ENCODE results near the gene ARL14EPL.

DNA sequence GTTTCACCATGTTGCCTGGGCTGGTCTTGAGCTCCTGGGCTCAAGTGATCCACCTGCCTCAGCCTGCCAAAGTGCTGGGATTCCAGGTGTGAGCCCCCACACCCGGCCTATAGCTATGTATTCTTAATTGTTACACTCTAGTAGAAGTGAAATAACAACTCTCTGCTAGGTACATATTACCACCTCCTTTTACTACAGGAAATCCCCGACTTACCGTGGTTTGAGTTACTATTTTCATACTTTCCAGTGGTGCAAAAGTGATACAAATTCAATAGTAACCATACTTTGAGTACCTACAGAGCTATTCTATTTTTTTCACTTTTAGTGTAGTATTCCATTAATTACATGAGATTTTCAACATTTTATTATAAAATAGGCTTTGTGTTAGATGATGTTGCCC is 719 bp downstream of the ARL14EPL start:
- TF ChIP-seq, protein P1, sequence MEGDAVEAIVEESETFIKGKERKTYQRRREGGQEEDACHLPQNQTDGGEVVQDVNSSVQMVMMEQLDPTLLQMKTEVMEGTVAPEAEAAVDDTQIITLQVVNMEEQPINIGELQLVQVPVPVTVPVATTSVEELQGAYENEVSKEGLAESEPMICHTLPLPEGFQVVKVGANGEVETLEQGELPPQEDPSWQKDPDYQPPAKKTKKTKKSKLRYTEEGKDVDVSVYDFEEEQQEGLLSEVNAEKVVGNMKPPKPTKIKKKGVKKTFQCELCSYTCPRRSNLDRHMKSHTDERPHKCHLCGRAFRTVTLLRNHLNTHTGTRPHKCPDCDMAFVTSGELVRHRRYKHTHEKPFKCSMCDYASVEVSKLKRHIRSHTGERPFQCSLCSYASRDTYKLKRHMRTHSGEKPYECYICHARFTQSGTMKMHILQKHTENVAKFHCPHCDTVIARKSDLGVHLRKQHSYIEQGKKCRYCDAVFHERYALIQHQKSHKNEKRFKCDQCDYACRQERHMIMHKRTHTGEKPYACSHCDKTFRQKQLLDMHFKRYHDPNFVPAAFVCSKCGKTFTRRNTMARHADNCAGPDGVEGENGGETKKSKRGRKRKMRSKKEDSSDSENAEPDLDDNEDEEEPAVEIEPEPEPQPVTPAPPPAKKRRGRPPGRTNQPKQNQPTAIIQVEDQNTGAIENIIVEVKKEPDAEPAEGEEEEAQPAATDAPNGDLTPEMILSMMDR (IDR thresholded peaks at IDR 0.05): no peak
- no peak for TF ChIP-seq POLR2A (IDR thresholded peaks at IDR 0.05)
